Stimulated activated naive CD8-positive, alpha-beta T cell treated with anti-CD3 and anti-CD28 coated beads, Interleukin-15, Interleukin-2, amounts not matched to agents 100 ng/mL and 50 ng/mL, for 24 hours (primary cell): Measurements from ENCODE around the gene CARS2.
"Not testable (repeated sequence)": the region's sequence is repeated elsewhere in the genome, so short reads cannot be mapped to it uniquely, and the experiment has no call there.

Experiments used
- H3K27ac Mint-ChIP-seq: one replicate; pipeline ENCODE4 v1.8.0; 2021; ENCODE audit warnings: mild to moderate bottlenecking, mixed read lengths
- H3K27me3 Mint-ChIP-seq: one replicate; pipeline ENCODE4 v1.8.0; 2021; ENCODE audit warnings: mixed read lengths
- H3K36me3 Mint-ChIP-seq: one replicate; pipeline ENCODE4 v1.8.0; 2021; ENCODE audit warnings: low read depth, mixed read lengths
- H3K4me1 Mint-ChIP-seq: one replicate; pipeline ENCODE4 v1.8.0; 2021; ENCODE audit warnings: low read depth, mixed read lengths
- H3K4me3 Mint-ChIP-seq: one replicate; pipeline ENCODE4 v1.8.0; 2021; ENCODE audit warnings: mild to moderate bottlenecking, mixed read lengths
- H3K9me3 Mint-ChIP-seq: one replicate; pipeline ENCODE4 v1.8.0; 2021; ENCODE audit warnings: mixed read lengths

Gene CARS2

GRCh38 chr13:110636053-110636475 lies 69.9 kb downstream of the CARS2 start:
- H3K27ac Mint-ChIP-seq, result no peak overlapping the region
- H3K9me3 Mint-ChIP-seq, result no peaks in the 10 kb centered on the region
- no peak overlapping the region for H3K4me3 Mint-ChIP-seq
- peaks cover 51% of the 10 kb centered on the region for H3K36me3 Mint-ChIP-seq
- no peaks in the 10 kb centered on the region for H3K27me3 Mint-ChIP-seq
- H3K4me1 Mint-ChIP-seq, result peaks cover 3% of the 10 kb centered on the region

- no peaks in the 10 kb centered on the region for H3K27me3 Mint-ChIP-seq
- H3K36me3 Mint-ChIP-seq, result peaks cover 50% of the 10 kb centered on the region
- peaks cover 3% of the 10 kb centered on the region for H3K4me1 Mint-ChIP-seq
- H3K27ac Mint-ChIP-seq, result no peak overlapping the region
- H3K4me3 Mint-ChIP-seq, result no peak overlapping the region
- no peaks in the 10 kb centered on the region for H3K9me3 Mint-ChIP-seq
Observed at GRCh38 chr13:110635405-110636002, 70.4 kb downstream of the CARS2 start.

GRCh38 chr13:110634558-110634957 lies 71.4 kb downstream of the CARS2 start:
- Mint-ChIP-seq H3K36me3 (peaks cover 44% of the 10 kb centered on the region), H3K9me3 (no peaks in the 10 kb centered on the region), H3K4me1 (peaks cover 7% of the 10 kb centered on the region), H3K4me3 (no peak overlapping the region), H3K27me3 (no peaks in the 10 kb centered on the region), H3K27ac (no peak overlapping the region)

GRCh38 chr13:110633776-110634175 lies 72.1 kb downstream of the CARS2 start:
- Mint-ChIP-seq H3K36me3 (peaks cover 38% of the 10 kb centered on the region), H3K9me3 (no peaks in the 10 kb centered on the region), H3K4me3 (no peak overlapping the region), H3K27me3 (no peaks in the 10 kb centered on the region), H3K27ac (no peak overlapping the region), H3K4me1 (peaks cover 15% of the 10 kb centered on the region)

- not testable (repeated sequence) for H3K27me3 Mint-ChIP-seq, H3K9me3 Mint-ChIP-seq, H3K27ac Mint-ChIP-seq, H3K4me3 Mint-ChIP-seq
- H3K4me1 Mint-ChIP-seq, result peaks cover 19% of the 10 kb centered on the region
- peaks cover 37% of the 10 kb centered on the region for H3K36me3 Mint-ChIP-seq
Observed at GRCh38 chr13:110632255-110632654, 73.7 kb downstream of the CARS2 start.

- Mint-ChIP-seq H3K4me3 (no peak overlapping the region), H3K27me3 (no peaks in the 10 kb centered on the region), H3K27ac (no peak overlapping the region), H3K4me1 (peaks cover 24% of the 10 kb centered on the region), H3K9me3 (no peaks in the 10 kb centered on the region), H3K36me3 (peaks cover 32% of the 10 kb centered on the region)
Observed at GRCh38 chr13:110630566-110631119, 75.3 kb downstream of the CARS2 start.

- H3K27ac Mint-ChIP-seq, result no peak overlapping the region
- no peaks in the 10 kb centered on the region for H3K27me3 Mint-ChIP-seq
- H3K36me3 Mint-ChIP-seq, result peaks cover 32% of the 10 kb centered on the region
- H3K9me3 Mint-ChIP-seq, result no peaks in the 10 kb centered on the region
- H3K4me1 Mint-ChIP-seq, result peaks cover 24% of the 10 kb centered on the region
- H3K4me3 Mint-ChIP-seq, result no peak overlapping the region
Observed at GRCh38 chr13:110629735-110630134, 76.2 kb downstream of the CARS2 start.

GRCh38 chr13:110628952-110629701 lies 76.8 kb downstream of the CARS2 start:
- no peak overlapping the region for H3K27ac Mint-ChIP-seq
- no peaks in the 10 kb centered on the region for H3K27me3 Mint-ChIP-seq
- peaks cover 32% of the 10 kb centered on the region for H3K36me3 Mint-ChIP-seq
- H3K4me3 Mint-ChIP-seq, result no peak overlapping the region
- no peaks in the 10 kb centered on the region for H3K9me3 Mint-ChIP-seq
- peaks cover 24% of the 10 kb centered on the region for H3K4me1 Mint-ChIP-seq

GRCh38 chr13:110628477-110628793 lies 77.5 kb downstream of the CARS2 start:
- no peak overlapping the region for H3K27ac Mint-ChIP-seq
- peaks cover 24% of the 10 kb centered on the region for H3K4me1 Mint-ChIP-seq

GRCh38 chr13:110627761-110628476 lies 78.0 kb downstream of the CARS2 start:
- H3K27me3 Mint-ChIP-seq, result no peaks in the 10 kb centered on the region
- H3K4me1 Mint-ChIP-seq, result peaks cover 24% of the 10 kb centered on the region
- H3K4me3 Mint-ChIP-seq, result no peak overlapping the region
- H3K27ac Mint-ChIP-seq, result no peak overlapping the region
- H3K9me3 Mint-ChIP-seq, result no peaks in the 10 kb centered on the region
- H3K36me3 Mint-ChIP-seq, result peaks cover 33% of the 10 kb centered on the region

More at GRCh38 chr13:110628477-110628793, 77.5 kb downstream of the CARS2 start:
- Mint-ChIP-seq H3K27me3 (no peaks in the 10 kb centered on the region), H3K9me3 (no peaks in the 10 kb centered on the region), H3K36me3 (peaks cover 32% of the 10 kb centered on the region), H3K4me3 (no peak overlapping the region)

GRCh38 chr13:110627351-110627750 lies 78.6 kb downstream of the CARS2 start:
- Mint-ChIP-seq H3K36me3 (peaks cover 38% of the 10 kb centered on the region), H3K4me3 (no peak overlapping the region), H3K9me3 (no peaks in the 10 kb centered on the region), H3K4me1 (peaks cover 30% of the 10 kb centered on the region), H3K27ac (no peak overlapping the region), H3K27me3 (no peaks in the 10 kb centered on the region)

GRCh38 chr13:110626521-110626920 lies 79.4 kb downstream of the CARS2 start:
- H3K4me1 Mint-ChIP-seq, result peaks cover 28% of the 10 kb centered on the region
- no peak overlapping the region for H3K4me3 Mint-ChIP-seq
- H3K9me3 Mint-ChIP-seq, result no peaks in the 10 kb centered on the region
- no peaks in the 10 kb centered on the region for H3K27me3 Mint-ChIP-seq
- H3K27ac Mint-ChIP-seq, result no peak overlapping the region
- H3K36me3 Mint-ChIP-seq, result peaks cover 36% of the 10 kb centered on the region

- H3K27ac Mint-ChIP-seq, result no peak overlapping the region
- no peaks in the 10 kb centered on the region for H3K9me3 Mint-ChIP-seq
- H3K4me1 Mint-ChIP-seq, result peaks cover 30% of the 10 kb centered on the region
- H3K4me3 Mint-ChIP-seq, result no peak overlapping the region
- H3K27me3 Mint-ChIP-seq, result no peaks in the 10 kb centered on the region
- peaks cover 29% of the 10 kb centered on the region for H3K36me3 Mint-ChIP-seq
Observed at GRCh38 chr13:110625771-110626321, 80.1 kb downstream of the CARS2 start.

- Mint-ChIP-seq H3K9me3 (no peaks in the 10 kb centered on the region), H3K27ac (no peak overlapping the region), H3K36me3 (peaks cover 27% of the 10 kb centered on the region)
Observed at GRCh38 chr13:110624766-110625756, 80.9 kb downstream of the CARS2 start.

More at GRCh38 chr13:110624766-110625756, 80.9 kb downstream of the CARS2 start:
- H3K4me3 Mint-ChIP-seq, result no peak overlapping the region
- no peaks in the 10 kb centered on the region for H3K27me3 Mint-ChIP-seq
- peaks cover 38% of the 10 kb centered on the region for H3K4me1 Mint-ChIP-seq
